ENCODE measurements around the gene PRDM4. TPM values are rescaled to one million over a fixed set of nuclear protein-coding genes. Genes with fewer than 3 reads are reported as not detected.

PRDM4 gene
- total and polyA plus RNA-seq, 2 of the 13 experiments (the other 11 are each of a cell fraction or from before 2014, with no cell fraction given) = 9.9 to 15.3 TPM

- TF ChIP-seq PAXIP1 (CRISPR knock-in tag; conservative IDR thresholded peaks at IDR 0.05) = no peak
- TF ChIP-seq DRAP1 (CRISPR knock-in tag; IDR thresholded peaks at IDR 0.05) = no peak
- TF ChIP-seq E2F2 (CRISPR knock-in tag; IDR thresholded peaks at IDR 0.05; ENCODE audit: borderline replicate concordance) = no peak
- no peak for TF ChIP-seq SNAPC5 (CRISPR knock-in tag; IDR thresholded peaks at IDR 0.05; ENCODE audit: borderline replicate concordance)
- peak; percentile 56; the same call in 1 of the 2 replicates for TF ChIP-seq HIVEP1 (CRISPR knock-in tag; IDR thresholded peaks at IDR 0.05)
- TF ChIP-seq RBFOX2 (IDR thresholded peaks at IDR 0.05; ENCODE audit: low read depth, low read length) = 0 out of 2 replicates have a peak, but pooled peaks have one; percentile 2
- no peak for TF ChIP-seq HMG20B (CRISPR knock-in tag; conservative IDR thresholded peaks at IDR 0.05)
- no peak for TF ChIP-seq SP4 (CRISPR knock-in tag; IDR thresholded peaks at IDR 0.05)
- no peak for TF ChIP-seq XRCC5 (optimal IDR thresholded peaks at IDR 0.05; ENCODE audit: low read length)
- peak; percentile 45; the same call in 1 of the 2 replicates for TF ChIP-seq ZNF564 (CRISPR knock-in tag; IDR thresholded peaks at IDR 0.05)
These were observed 629 bp downstream of the PRDM4 start (continued) for GRCh38 chr12:107760207-107760808.
